Choroid plexus epithelial cell (primary cell): ENCODE measurements around the gene TIMM17A.

Experiments used
- DNase-seq: peaks from one replicate; pipeline ENCODE4 v3.0.0-alpha.2; 2010; ENCODE audit warnings: low read depth
- H3K4me3 ChIP-seq: 2 replicates; pipeline ENCODE4 v1.5.1; 2011; ENCODE audit warnings: low read depth, mild to moderate bottlenecking, control low read depth, low read length, moderate library complexity
- CTCF ChIP-seq: conservative IDR thresholded peaks from 2 replicates; pipeline ENCODE4 v1.5.1; 2011; ENCODE audit warnings: low read depth, mild to moderate bottlenecking, control low read depth, inconsistent platforms, low read length, moderate library complexity

The TIMM17A gene

GRCh38 chr1:202002507-202002906 is 47.2 kb downstream of the TIMM17A start:
- no peak for DNase-seq
- no peak overlapping the region for H3K4me3 ChIP-seq
- TF ChIP-seq CTCF = peak; percentile 2

- DNase-seq = no peak
- TF ChIP-seq CTCF = no peak
- no peak overlapping the region for H3K4me3 ChIP-seq
Measured at GRCh38 chr1:202004711-202005110, 49.4 kb downstream of the TIMM17A start.

- peak; percentile 57 for DNase-seq
- no peak overlapping the region for H3K4me3 ChIP-seq
- TF ChIP-seq CTCF = peak; percentile 64
Measured at GRCh38 chr1:202005958-202006357, 50.7 kb downstream of the TIMM17A start.

GRCh38 chr1:202007304-202007703 is 52.0 kb downstream of the TIMM17A start:
- DNase-seq = no peak
- no peak overlapping the region for H3K4me3 ChIP-seq
- no peak for TF ChIP-seq CTCF

- TF ChIP-seq CTCF = no peak
- no peak for DNase-seq
- no peak overlapping the region for H3K4me3 ChIP-seq
Measured at GRCh38 chr1:202007805-202008489, 52.6 kb downstream of the TIMM17A start.

- H3K4me3 ChIP-seq = no peak overlapping the region
- peak; percentile 90 for TF ChIP-seq CTCF
- DNase-seq = peak; percentile 85
Measured at GRCh38 chr1:202009326-202010179, 54.2 kb downstream of the TIMM17A start.
